Mesothelial cell of epicardium (in vitro differentiated cells): ENCODE results near the gene PKP1. TPM values are rescaled to one million over a fixed set of nuclear protein-coding genes. Genes with fewer than 3 reads are reported as not detected.

Experiments
- DNase-seq, 2 experiments: peaks; one replicate each; pipeline ENCODE4 v3.0.0; 2021; ENCODE audit warnings: low spot score in 2 of 2; ENCODE audit not compliant: unreplicated experiment in 2 of 2
- H3K27ac Mint-ChIP-seq: 2 replicates; pipeline ENCODE4 v1.8.0; 2021; ENCODE audit warnings: mixed read lengths
- H3K27me3 Mint-ChIP-seq: 2 replicates; pipeline ENCODE4 v1.8.0; 2021; ENCODE audit warnings: low read depth, mixed read lengths
- H3K36me3 Mint-ChIP-seq: 2 replicates; pipeline ENCODE4 v1.8.0; 2021; ENCODE audit warnings: mixed read lengths
- H3K4me1 Mint-ChIP-seq: 2 replicates; pipeline ENCODE4 v1.8.0; 2021; ENCODE audit warnings: mixed read lengths
- H3K4me3 Mint-ChIP-seq: 2 replicates; pipeline ENCODE4 v1.8.0; 2021; ENCODE audit warnings: mild to moderate bottlenecking, moderate library complexity, mixed read lengths
- H3K9me3 Mint-ChIP-seq: 2 replicates; pipeline ENCODE4 v1.8.0; 2021; ENCODE audit warnings: mixed read lengths
- total RNA-seq: library from RNA; stranded (reverse); gene quantifications from 3 replicates; pipeline ENCODE4 v1.2.1, GENCODE V29; 2021
- TF ChIP-seq, protein P1 (sequence below): fragments of 200-600 bp; sonication (generic); IDR thresholded peaks from one replicate; pipeline ENCODE4 v1.5.0; 2021; ENCODE audit warnings: antibody characterized with exemption; ENCODE audit not compliant: unreplicated experiment

Gene PKP1
- total RNA-seq, 1 donor from 2014 or later, result 0.54 TPM

DNA sequence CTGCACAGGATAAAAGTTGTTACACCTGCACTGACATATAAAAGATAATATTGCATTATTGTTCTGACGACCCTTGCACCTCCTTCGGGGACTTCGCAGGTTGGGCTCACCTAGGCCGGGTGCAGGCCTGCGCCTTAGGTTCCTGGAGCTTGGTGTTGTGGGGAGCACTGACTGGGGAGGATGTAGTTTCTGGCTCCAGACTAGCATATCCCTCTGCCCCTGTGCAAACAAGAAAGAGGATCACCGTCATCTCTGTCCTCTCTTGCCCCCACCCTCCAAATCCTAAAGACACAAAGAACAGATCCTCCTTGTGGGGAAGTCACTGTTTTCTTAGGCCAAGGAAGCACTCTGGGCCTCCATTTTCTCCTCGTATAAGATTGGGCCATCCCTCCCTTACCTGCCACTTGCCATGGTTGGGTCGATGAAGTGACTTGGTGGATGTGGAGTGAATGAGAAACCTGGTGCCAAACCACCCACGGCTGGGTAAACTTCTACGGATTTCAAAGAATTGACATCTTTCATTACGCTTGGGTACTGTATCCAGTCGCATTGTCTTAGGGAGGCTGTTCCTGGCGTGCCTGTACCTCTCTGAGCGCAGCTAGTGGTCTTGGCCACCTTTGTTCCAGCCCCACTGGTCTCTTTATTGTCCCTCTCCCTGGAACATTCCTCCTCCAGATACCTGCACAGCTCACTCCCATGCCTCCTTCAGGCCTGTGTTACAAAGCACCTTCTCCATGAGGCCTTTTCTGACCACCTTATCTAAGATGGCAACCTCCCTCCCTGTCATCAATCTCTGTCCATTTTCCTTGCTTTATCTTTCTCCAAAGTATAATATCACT, 34.4 kb upstream of the PKP1 start:
- peaks cover 18% of the 10 kb centered on the region for H3K27me3 Mint-ChIP-seq
- TF ChIP-seq, protein P1, sequence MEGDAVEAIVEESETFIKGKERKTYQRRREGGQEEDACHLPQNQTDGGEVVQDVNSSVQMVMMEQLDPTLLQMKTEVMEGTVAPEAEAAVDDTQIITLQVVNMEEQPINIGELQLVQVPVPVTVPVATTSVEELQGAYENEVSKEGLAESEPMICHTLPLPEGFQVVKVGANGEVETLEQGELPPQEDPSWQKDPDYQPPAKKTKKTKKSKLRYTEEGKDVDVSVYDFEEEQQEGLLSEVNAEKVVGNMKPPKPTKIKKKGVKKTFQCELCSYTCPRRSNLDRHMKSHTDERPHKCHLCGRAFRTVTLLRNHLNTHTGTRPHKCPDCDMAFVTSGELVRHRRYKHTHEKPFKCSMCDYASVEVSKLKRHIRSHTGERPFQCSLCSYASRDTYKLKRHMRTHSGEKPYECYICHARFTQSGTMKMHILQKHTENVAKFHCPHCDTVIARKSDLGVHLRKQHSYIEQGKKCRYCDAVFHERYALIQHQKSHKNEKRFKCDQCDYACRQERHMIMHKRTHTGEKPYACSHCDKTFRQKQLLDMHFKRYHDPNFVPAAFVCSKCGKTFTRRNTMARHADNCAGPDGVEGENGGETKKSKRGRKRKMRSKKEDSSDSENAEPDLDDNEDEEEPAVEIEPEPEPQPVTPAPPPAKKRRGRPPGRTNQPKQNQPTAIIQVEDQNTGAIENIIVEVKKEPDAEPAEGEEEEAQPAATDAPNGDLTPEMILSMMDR, result no peak
- no peak overlapping the region for H3K4me3 Mint-ChIP-seq
- H3K4me1 Mint-ChIP-seq, result peaks cover 6% of the 10 kb centered on the region
- H3K9me3 Mint-ChIP-seq, result peaks cover 5% of the 10 kb centered on the region
- H3K27ac Mint-ChIP-seq, result no peak overlapping the region
- no peaks in the 10 kb centered on the region for H3K36me3 Mint-ChIP-seq
- DNase-seq, result no peak

DNA sequence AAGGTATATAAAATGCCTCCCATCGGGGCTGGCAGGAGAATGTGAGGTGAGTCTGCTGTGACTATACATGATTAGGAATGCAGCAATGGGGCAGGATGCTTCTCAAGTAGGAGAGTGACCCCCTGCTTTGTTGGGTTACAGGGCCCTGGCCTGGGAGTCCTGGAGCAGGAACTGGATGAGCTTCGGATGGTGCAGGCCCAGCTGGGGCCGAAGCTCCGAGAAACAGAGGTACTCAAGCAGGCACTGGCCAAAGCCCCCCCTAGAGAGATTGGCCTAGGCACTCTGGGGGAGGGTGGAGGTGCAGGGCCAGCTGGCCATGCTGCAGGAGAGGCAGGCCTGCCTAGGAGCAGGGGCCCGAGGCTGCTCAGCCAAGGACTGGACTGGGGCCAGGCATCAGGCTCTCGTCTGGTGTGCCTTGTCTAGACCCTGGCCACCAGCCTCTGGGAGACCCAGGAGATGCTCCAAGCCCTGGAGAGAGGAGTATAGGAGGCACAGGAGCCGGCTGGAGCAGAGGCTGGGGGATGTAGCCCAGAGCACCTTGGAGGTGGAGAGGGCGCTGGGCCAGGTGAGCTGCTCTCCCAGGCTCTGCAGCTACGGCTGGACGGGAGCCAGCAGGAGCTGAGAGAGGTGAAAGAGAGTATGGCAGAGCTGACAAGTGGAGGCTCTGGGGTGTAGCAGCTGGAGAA, 32.8 kb upstream of the PKP1 start:
- peaks cover 7% of the 10 kb centered on the region for H3K27me3 Mint-ChIP-seq
- H3K9me3 Mint-ChIP-seq, result peaks cover 5% of the 10 kb centered on the region
- no peak overlapping the region for H3K27ac Mint-ChIP-seq
- peaks cover under 1% of the 10 kb centered on the region for H3K4me1 Mint-ChIP-seq
- TF ChIP-seq, protein P1, result no peak
- DNase-seq, result peak in 1 of 2 experiments; percentile 36
- no peaks in the 10 kb centered on the region for H3K36me3 Mint-ChIP-seq
- no peak overlapping the region for H3K4me3 Mint-ChIP-seq

DNA sequence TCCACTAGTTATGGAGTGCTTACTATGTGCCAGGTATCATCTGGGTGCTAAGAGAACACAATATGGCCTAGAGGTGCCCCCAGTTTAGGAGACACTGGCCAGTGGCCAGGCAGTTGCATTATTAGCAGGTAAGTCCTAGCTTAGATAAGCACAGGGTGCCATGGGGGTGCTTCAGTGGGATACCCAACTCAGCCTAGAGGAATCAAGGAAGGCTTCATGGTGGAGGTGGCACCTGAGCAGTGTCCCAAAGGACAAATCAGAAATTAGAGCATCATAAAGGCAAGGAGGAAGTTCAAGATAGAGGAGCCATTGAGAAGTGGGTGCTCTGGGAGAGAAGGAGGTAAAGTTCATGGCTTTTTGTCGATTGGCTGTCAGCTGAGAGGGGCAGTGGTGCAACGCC, 31.9 kb upstream of the PKP1 start:
- no peak overlapping the region for H3K27ac Mint-ChIP-seq

DNA sequence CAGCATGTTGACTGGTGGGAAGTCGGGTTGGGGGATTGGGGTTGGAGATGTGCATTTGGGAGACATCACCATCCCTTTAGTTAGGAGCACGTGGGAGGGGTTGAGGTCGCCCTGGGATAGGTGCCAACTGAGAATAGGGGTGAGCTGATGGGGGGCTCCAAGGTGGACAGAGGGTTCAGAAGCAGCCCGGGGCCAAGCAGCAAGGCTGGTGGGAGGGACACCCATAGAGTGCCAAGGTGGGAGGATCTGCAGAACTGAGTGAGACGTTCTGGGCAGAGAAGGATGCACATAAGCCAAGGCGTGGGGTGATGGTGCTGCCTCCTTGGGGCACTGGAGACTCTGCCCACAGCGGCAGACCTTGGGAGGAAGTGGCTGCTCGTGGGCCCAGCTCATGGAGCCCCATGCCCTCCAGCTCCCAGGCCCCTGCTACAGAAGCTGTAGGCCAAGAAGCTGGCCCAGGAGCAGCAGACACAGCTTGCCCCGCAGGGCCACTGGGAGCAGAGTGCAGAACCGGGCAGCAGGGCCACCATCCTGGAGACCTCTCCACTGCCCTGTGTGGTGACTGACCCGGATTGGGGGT, 31.4 kb upstream of the PKP1 start:
- H3K9me3 Mint-ChIP-seq, result no peaks in the 10 kb centered on the region
- H3K4me3 Mint-ChIP-seq, result no peak overlapping the region

More for the DNA sequence above, 31.9 kb upstream of the PKP1 start:
- Mint-ChIP-seq H3K4me1 (no peaks in the 10 kb centered on the region), H3K4me3 (no peak overlapping the region), H3K9me3 (peaks cover 3% of the 10 kb centered on the region), H3K36me3 (no peaks in the 10 kb centered on the region), H3K27me3 (peaks cover 1% of the 10 kb centered on the region)
- peak in 1 of 2 experiments; percentile 32 for DNase-seq
- TF ChIP-seq, protein P1, result no peak

GRCh38 chr1:201252944-201253371, 30.3 kb upstream of the PKP1 start:
- DNase-seq, result peak in 1 of 2 experiments; percentile 16
- H3K27me3 Mint-ChIP-seq, result no peaks in the 10 kb centered on the region
- no peaks in the 10 kb centered on the region for H3K9me3 Mint-ChIP-seq
- H3K27ac Mint-ChIP-seq, result no peak overlapping the region
- H3K4me1 Mint-ChIP-seq, result no peaks in the 10 kb centered on the region
- no peak overlapping the region for H3K4me3 Mint-ChIP-seq
- TF ChIP-seq, protein P1, result no peak
- no peaks in the 10 kb centered on the region for H3K36me3 Mint-ChIP-seq

More for the DNA sequence above, 31.4 kb upstream of the PKP1 start:
- Mint-ChIP-seq H3K4me1 (no peaks in the 10 kb centered on the region), H3K36me3 (no peaks in the 10 kb centered on the region), H3K27ac (no peak overlapping the region), H3K27me3 (no peaks in the 10 kb centered on the region)
- TF ChIP-seq, protein P1, result no peak
- peak in 1 of 2 experiments; percentile 19 for DNase-seq
